LNCAP (cell line): ENCODE results near the gene GPR150.
A peak's percentile ranks its signal among the peaks of the same experiment; 100 is the strongest.

Source experiments
- TF ChIP-seq, protein P1 (sequence below): fragments of 450-650 bp; IDR thresholded peaks from 2 replicates; pipeline ENCODE4 v1.5.1; 2017; ENCODE audit warnings: mild to moderate bottlenecking

GPR150 gene

DNA sequence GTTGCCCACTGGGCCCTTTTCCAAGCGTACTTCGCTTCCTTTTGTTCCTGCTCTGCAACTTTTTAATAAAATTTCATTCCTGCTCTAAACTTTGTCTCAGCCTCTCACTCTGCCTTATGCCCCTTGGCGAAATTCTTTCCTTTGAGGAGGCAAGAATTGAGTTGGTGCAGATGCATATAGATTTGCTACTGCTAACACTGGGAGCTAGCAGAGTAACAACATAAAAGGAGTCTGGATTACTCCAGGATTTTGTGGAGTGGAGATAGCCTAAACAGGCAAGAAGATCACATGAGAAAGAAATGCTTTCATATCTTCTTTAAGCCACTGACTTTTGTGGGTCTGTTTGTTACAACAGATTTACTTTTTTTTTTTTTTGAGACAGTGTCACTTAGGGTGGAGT lies 13.8 kb downstream of the GPR150 start:
- TF ChIP-seq, protein P1, sequence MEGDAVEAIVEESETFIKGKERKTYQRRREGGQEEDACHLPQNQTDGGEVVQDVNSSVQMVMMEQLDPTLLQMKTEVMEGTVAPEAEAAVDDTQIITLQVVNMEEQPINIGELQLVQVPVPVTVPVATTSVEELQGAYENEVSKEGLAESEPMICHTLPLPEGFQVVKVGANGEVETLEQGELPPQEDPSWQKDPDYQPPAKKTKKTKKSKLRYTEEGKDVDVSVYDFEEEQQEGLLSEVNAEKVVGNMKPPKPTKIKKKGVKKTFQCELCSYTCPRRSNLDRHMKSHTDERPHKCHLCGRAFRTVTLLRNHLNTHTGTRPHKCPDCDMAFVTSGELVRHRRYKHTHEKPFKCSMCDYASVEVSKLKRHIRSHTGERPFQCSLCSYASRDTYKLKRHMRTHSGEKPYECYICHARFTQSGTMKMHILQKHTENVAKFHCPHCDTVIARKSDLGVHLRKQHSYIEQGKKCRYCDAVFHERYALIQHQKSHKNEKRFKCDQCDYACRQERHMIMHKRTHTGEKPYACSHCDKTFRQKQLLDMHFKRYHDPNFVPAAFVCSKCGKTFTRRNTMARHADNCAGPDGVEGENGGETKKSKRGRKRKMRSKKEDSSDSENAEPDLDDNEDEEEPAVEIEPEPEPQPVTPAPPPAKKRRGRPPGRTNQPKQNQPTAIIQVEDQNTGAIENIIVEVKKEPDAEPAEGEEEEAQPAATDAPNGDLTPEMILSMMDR: no peak

DNA sequence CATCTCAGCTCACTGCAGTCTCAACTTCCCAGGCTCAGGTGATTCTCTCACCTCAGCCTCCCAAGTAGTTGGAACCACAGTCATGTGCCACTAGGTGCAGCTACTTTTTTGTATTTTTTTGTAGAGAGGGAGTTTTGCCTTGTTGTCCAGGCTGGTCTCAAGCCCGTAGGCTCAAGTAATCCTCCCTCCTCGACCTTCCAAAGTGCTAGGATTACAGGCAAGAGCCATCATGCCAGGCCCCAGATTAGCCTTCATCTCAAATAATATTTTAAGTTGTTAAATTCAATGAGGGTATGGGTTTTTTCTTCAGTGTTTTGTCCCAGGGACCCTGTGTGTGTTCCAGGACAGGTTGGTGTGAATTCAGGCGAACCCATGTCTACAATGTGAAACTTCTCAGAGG lies 14.2 kb downstream of the GPR150 start:
- TF ChIP-seq, protein P1: no peak

DNA sequence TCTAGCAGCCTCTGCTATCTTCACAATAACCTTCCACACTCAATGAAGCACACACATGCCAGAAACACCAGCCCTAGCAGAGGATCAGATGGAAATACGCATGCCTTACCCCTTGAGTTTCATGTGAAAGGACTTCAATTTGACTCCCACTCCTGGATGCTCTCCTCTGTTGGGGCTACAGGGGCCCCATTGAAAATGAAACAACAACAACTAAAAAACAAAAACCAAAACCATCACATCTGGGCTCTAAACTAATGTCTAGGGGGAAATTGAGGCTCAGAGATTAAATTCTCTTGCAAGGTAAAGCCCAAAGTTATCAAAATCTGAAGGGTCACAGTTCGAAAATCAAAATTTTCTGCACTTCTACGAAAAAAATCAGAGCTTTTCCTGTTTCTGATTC lies 18.7 kb downstream of the GPR150 start:
- TF ChIP-seq, protein P1: no peak

DNA sequence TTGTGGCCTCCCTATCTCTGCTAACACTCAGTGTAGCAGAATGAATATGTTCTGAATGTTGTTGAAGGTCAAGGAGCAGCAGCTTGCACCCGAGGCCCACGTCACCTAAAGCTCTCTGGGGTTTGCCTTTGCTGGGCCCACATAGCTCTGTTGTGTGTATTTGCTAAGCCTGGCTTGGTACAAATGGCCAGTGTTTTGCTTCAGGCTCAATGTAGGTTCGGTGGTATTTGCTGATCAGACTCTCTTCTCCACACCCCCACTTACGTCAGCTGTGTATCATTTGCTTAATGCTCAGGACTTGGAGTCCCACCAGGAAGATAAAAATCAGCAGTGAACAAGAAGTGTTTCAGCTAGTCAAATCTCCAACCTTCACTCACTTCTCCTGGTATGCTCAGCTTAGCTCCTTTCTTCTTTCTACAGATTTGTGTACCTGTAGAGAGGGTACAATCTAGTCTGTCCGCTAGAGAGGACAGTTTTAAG lies 21.9 kb downstream of the GPR150 start:
- TF ChIP-seq, protein P1: no peak

DNA sequence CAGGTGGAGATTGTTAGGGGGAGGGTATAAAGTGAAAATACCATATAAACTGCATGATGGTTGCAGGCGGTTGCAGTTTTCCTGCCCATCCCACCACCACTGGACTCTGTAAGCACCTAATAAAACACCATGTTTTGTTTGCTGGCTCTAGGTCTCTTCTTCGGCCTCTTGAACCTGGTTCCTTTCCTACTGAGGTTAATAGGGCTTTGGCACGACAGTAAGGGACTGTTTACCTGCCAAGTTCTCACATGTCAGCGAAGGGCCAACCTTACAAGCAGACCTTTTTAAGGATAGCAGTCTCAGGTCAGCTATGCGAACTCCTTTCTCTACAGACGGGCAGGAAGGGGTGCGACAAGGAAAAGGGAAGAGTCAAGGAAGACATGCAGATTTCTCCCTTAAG lies 23.3 kb downstream of the GPR150 start:
- TF ChIP-seq, protein P1: no peak

DNA sequence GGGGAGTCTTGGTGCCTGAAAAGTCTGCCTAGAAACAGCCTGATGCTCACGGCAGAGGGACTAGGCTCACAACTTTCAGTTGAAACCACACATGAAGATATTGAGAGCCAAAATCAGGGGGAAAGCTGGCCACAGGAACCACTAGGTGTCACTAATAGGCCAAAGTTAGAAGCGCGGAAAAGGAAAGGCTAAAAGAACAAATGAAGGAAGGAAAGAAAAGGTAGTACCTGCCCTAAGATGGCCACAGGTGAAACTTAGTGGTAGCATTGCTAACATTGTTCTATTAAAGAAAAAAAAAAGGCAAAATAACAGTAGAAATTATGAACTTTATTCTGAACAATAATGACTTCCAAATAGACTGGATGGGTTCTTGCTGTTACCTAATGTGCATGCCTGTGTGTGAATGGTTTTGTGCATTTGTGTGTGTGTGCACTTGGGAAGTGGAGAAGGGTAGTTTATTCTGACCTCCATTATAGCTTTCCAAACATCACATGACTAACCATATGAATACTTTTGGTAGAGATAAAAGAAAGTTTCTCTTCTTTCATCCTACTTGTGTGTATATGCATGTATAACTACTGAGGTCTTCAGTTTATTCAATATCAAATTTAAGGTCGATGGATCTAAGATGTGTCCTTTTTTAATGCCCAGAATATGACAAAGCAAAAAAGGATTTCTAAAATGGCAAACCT lies 24.6 kb downstream of the GPR150 start:
- TF ChIP-seq, protein P1: peak; percentile 81

DNA sequence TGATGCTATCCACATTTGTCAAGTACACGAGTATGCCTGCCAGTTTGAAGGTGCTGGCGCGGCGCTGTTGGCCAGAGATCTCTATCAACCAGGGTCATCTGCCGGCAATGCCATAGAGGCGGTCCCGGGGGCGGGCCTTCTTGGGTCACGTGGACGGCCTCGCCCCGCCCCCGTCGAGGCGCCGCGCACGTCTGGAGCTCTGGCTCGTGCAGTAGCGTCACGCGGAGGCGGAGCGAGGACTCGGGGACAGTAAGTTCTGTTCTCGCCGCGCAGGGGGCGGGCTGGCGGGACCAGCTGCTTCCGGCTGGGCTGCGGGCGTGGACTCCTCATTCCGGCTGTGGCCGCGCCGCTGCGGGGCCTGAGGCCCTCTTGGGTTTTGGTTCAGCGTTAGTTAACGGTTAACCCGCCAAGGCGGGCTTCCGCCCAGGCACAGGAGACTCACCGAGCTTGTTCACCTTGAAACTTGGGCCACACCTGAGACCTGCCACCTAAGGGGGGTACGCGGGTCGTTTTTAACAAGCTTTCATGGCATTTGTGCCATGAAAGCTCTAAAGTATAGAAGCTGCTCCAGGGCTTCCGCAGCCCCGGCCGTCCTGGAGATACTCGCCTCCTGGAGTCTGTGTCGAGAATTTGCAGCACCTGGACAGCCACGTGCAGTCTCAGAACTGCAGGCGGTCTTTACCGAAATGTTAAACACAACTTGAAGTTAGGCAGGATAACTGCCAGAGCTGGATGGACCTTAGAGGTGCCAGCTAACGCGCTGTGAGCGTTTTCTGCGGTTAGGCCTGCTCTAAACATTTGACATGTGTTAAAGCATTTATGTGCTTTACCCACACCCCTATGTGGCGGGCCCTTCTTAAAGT lies 26.9 kb downstream of the GPR150 start, which contains the start of gene RFESD:
RFESD (plus strand) TSS at position 209 of the 863 bp plus-strand sequence. CDS start 5,495 bp downstream, outside the sequence.
- TF ChIP-seq, protein P1: no peak
